Measurements from ENCODE around the gene PAPOLA.

The PAPOLA gene

GRCh38 chr14:96584907-96585671 is 82.9 kb downstream of the PAPOLA start:
- Histone ChIP-seq H3K4me1 (ENCODE audit: low read length) (peaks cover 22% of the 10 kb centered on the region), H3K27ac (ENCODE audit: low read length) (no peak overlapping the region), H3K27me3 (ENCODE audit: low read depth, low read length) (peaks cover 23% of the 10 kb centered on the region), H3K4me3 (ENCODE audit: low read length) (peak overlapping the region; percentile 68), H4K20me1 (ENCODE audit: insufficient read depth, low read length) (no peaks in the 10 kb centered on the region), H3K9me3 (ENCODE audit: insufficient read depth, low read length) (no peaks in the 10 kb centered on the region), H3K9ac (ENCODE audit: low read length) (no peak overlapping the region), H3K79me2 (ENCODE audit: low read length) (no peaks in the 10 kb centered on the region), H3K36me3 (replicated peaks; ENCODE audit: low read depth, low read length) (no peaks in the 10 kb centered on the region), H3K4me2 (ENCODE audit: low read length) (peak overlapping the region; percentile 78), H2AFZ (ENCODE audit: low read depth, low read length) (no peak overlapping the region)
- TF ChIP-seq EZH2phosphoT487 (IDR thresholded peaks at IDR 0.05; ENCODE audit: low read depth): no peak
- TF ChIP-seq CTCF (IDR thresholded peaks at IDR 0.05; ENCODE audit: low read depth, low read length): no peak

GRCh38 chr14:96585672-96586013 is 83.5 kb downstream of the PAPOLA start:
- peaks cover 23% of the 10 kb centered on the region for H3K27me3 ChIP-seq (ENCODE audit: low read depth, low read length)
- no peak overlapping the region for H3K9ac ChIP-seq (ENCODE audit: low read length)
- no peak overlapping the region for H3K4me2 ChIP-seq (ENCODE audit: low read length)

GRCh38 chr14:96586056-96586455 is 83.9 kb downstream of the PAPOLA start:
- no peaks in the 10 kb centered on the region for H3K36me3 ChIP-seq (replicated peaks; ENCODE audit: low read depth, low read length)
- H3K9ac ChIP-seq (ENCODE audit: low read length): no peak overlapping the region
- H3K4me3 ChIP-seq (ENCODE audit: low read length): no peak overlapping the region
- H3K4me1 ChIP-seq (ENCODE audit: low read length): peaks cover 22% of the 10 kb centered on the region
- H3K27ac ChIP-seq (ENCODE audit: low read length): no peak overlapping the region
- no peak overlapping the region for H3K4me2 ChIP-seq (ENCODE audit: low read length)
- no peak overlapping the region for H2AFZ ChIP-seq (ENCODE audit: low read depth, low read length)
- no peaks in the 10 kb centered on the region for H3K9me3 ChIP-seq (ENCODE audit: insufficient read depth, low read length)
- TF ChIP-seq CTCF (IDR thresholded peaks at IDR 0.05; ENCODE audit: low read depth, low read length) (no peak), EZH2phosphoT487 (IDR thresholded peaks at IDR 0.05; ENCODE audit: low read depth) (no peak)
- no peaks in the 10 kb centered on the region for H3K79me2 ChIP-seq (ENCODE audit: low read length)
- H3K27me3 ChIP-seq (ENCODE audit: low read depth, low read length): peaks cover 23% of the 10 kb centered on the region
- no peaks in the 10 kb centered on the region for H4K20me1 ChIP-seq (ENCODE audit: insufficient read depth, low read length)

More at GRCh38 chr14:96585672-96586013, 83.5 kb downstream of the PAPOLA start:
- no peak overlapping the region for H3K27ac ChIP-seq (ENCODE audit: low read length)
- H3K4me3 ChIP-seq (ENCODE audit: low read length): no peak overlapping the region
- no peak overlapping the region for H2AFZ ChIP-seq (ENCODE audit: low read depth, low read length)
- H4K20me1 ChIP-seq (ENCODE audit: insufficient read depth, low read length): no peaks in the 10 kb centered on the region
- no peaks in the 10 kb centered on the region for H3K9me3 ChIP-seq (ENCODE audit: insufficient read depth, low read length)
- no peaks in the 10 kb centered on the region for H3K79me2 ChIP-seq (ENCODE audit: low read length)
- no peak for TF ChIP-seq EZH2phosphoT487 (IDR thresholded peaks at IDR 0.05; ENCODE audit: low read depth)
- TF ChIP-seq CTCF (IDR thresholded peaks at IDR 0.05; ENCODE audit: low read depth, low read length): no peak
- H3K4me1 ChIP-seq (ENCODE audit: low read length): peaks cover 22% of the 10 kb centered on the region
- H3K36me3 ChIP-seq (replicated peaks; ENCODE audit: low read depth, low read length): no peaks in the 10 kb centered on the region

GRCh38 chr14:96586921-96587822 is 85.0 kb downstream of the PAPOLA start:
- H3K79me2 ChIP-seq (ENCODE audit: low read length): no peaks in the 10 kb centered on the region
- no peak overlapping the region for H3K4me3 ChIP-seq (ENCODE audit: low read length)
- H3K4me1 ChIP-seq (ENCODE audit: low read length): peaks cover 22% of the 10 kb centered on the region
- H3K4me2 ChIP-seq (ENCODE audit: low read length): no peak overlapping the region
- H3K27me3 ChIP-seq (ENCODE audit: low read depth, low read length): peaks cover 23% of the 10 kb centered on the region
- no peak for TF ChIP-seq CTCF (IDR thresholded peaks at IDR 0.05; ENCODE audit: low read depth, low read length)
- no peak for TF ChIP-seq EZH2phosphoT487 (IDR thresholded peaks at IDR 0.05; ENCODE audit: low read depth)
- H2AFZ ChIP-seq (ENCODE audit: low read depth, low read length): no peak overlapping the region
- no peak overlapping the region for H3K27ac ChIP-seq (ENCODE audit: low read length)
- H4K20me1 ChIP-seq (ENCODE audit: insufficient read depth, low read length): no peaks in the 10 kb centered on the region
- H3K9me3 ChIP-seq (ENCODE audit: insufficient read depth, low read length): no peaks in the 10 kb centered on the region
- H3K9ac ChIP-seq (ENCODE audit: low read length): no peak overlapping the region
- no peaks in the 10 kb centered on the region for H3K36me3 ChIP-seq (replicated peaks; ENCODE audit: low read depth, low read length)
